NCI-H1048 (cell line): ENCODE data around the gene MLLT10.

Source experiments
- DNase-seq: peaks from one replicate; lab custom pipeline; 2025; lab: John Stamatoyannopoulos, UW

Gene MLLT10

DNA sequence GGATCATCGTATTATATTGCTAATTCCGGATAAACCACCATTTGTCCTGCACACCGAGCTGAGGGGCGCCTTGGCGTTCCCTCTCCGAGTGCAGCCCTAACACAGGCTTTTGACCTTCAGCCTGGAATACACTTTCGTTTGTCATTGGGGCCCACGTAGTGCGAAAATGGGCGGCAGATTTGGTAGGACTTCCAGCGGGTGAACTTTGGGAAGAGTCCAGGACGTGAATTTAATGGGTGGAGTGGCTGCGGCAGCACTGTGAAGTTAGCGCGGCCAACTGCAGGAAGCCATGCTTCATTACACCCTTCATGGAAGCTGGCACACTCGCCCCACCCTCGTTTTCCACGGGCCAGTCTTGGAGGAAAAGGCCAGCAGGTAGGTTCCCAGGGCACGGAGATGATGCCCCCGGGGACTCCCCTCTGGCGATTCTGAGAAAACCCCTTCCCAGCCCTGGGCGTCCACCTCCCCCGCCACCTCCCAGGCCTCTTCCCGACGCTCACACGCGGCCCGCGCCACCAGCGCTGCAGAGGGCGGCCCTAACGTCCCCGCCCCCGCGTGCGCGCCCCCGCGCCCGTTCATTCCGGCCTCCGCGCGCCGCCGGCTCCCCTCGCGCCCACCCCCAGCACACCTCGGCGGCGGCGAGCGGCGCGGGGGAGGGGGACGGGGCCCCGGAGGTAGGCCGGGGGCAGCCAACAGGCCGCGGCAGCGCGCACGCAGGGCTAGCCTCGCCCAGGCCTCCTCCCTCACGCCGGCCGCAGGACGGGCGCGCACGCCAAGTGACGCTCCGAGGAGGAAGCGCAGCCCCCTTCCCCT, at the start of gene MLLT10:
TSS of gene MLLT10 (plus strand) at position 766 of the 813 bp plus-strand sequence. CDS start 413 bp downstream, outside the sequence.
- DNase-seq = peak; percentile 92

DNA sequence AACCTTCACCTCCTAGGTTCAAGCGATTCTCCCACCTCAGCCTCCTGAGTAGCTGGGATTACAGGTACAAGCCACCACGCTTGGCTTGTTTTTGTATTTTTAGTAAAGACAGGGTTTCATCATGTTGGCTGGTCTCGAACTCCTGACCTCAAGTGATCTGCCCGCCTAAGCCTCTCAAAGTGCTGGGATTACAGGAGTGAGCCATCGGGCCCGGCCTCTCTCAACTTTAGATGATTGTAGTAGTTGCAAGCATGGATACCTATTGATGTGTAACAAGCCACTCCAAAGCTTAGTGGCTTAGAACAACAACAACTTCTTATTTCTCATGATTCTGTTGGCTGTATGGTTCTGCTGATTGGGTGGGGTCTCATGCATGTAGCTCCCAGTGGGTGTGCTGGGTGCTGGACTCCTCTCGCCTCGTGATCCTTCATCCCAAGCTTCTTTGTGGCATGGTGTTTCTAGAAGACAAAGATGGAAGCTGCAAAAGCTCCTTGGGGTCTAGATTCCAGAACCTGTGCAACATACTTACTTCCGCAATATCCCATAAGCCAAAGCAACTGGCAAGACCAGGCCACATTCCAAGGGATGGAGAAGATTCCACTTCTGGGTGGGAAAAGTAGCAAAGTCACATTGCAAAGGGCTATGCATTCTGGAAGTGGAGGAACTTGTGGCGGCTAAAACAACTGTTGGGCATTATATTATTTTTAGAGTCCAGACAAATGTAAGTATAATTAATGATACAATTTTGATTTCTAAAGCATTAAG, 46.4 kb upstream of the MLLT10 start:
- DNase-seq = no peak

DNA sequence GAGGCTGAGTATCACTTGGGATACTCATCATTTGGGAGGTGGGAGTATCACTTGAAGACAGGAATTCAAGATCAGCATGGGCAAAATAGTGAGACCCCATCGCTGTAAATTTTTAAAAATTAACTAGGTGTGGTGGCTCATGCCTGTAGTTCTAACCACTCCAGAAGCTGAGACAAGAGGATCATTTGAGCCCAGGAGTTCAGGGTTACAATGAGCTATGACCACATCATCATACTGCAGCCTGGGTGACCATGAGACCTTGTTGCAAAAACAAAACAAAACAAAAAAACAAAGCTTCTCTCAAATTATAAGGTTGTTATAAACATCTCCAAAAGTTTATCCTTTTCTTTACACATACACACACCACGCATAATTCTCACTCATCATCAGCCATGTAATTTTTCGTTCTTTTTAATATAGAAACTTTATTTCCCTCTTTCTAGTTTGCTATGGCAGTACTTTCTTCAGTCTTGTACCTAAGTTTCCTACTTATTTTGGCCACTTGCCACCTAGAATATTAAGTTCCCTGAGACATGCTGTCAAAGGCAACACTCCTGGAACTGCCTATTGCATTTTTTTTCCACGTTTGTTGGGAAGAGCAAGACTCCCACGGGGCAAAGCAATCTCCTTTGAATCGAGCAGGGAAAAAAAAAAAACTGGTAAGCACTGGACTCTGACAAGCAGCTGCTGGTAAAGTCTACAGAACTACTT, 45.6 kb upstream of the MLLT10 start:
- no peak for DNase-seq

DNA sequence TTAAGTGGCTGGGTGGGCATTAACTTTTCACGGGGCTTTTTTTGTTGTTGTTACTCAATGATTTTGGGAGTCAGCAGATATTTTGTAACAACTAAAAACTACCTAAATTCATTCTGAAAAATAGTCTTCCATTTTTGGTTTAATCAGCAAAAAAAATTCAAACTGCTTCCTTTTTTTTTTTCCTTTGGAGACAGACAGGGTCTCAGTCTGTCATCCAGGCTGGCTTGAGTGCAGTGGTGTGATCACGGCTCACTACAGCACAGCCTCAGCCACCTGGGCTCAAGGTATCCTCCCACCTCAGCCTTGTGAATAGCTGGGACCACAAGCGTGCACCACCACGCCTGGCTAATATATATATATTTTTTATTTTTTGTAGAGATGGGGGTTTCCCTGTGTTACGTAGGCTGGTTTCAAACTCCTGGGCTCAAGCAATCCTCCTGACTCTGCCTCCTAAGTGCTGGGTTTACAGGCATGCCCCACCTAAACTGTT, 45.0 kb upstream of the MLLT10 start:
- no peak for DNase-seq

DNA sequence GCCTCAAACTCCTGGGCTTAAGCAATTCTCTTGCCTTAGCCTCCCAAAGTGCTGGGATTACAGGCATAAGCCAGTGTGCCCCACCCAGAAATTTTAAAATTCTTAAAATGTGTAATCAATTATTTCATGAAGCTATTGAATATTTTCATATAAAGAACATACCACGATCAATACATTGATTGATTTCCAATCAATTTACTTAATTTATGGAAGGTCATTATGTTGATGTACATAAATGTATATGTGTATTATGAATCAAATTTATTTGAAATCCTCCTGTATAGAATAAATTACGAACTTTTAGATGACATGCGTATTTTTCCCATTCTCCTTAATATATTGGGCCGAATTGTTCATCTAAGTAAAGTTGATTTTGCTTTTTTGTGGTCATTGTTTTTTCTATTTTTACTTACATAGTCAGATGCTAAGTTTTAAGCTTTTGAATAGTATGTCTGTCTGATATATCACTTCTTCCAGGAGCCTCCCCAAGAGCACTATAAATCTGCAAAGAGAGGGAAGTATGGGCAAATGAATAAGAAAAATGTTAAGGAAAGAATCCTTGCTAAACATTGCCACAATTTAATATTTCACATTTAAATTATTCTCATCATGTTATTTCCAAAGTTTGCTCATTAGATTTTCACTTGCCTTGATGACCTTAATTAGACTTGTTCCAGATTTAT, 43.9 kb upstream of the MLLT10 start:
- no peak for DNase-seq

DNA sequence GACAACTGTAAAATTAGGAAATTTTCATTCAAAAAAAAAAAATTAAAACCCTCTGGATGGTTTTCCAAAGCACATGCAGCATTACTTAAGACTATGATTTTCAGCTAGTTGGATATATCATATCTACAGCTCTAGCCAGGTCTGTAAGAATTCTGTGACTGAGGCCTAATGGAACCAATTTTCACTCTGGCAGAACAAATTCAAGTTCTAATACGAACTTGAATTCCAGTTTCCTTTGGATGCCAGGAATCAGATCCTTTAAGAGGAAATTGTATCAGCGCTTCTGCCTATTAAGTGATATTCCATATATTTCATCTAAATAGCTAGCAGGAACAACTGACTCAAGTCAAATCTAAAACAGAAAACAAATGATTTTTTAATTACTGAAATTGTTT, 43.3 kb upstream of the MLLT10 start:
- no peak for DNase-seq

DNA sequence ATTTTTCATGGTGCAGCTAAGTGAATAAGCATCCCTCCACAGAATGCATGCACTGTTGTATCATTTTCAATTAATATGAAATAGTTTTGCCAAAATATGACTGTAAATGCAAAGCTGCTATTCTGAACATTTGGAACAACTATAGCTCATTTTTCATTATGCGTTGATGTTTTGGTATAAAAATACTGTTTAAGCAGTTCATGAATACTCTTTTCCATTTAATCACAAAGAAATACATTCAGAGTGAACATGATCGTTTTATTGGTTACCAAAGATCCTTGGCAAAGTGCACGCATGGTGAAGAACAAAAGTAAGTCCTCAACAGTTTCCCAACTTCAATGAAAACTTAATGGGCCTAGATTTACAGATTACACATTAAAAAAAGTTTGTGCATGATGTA, 41.6 kb upstream of the MLLT10 start:
- DNase-seq = no peak

DNA sequence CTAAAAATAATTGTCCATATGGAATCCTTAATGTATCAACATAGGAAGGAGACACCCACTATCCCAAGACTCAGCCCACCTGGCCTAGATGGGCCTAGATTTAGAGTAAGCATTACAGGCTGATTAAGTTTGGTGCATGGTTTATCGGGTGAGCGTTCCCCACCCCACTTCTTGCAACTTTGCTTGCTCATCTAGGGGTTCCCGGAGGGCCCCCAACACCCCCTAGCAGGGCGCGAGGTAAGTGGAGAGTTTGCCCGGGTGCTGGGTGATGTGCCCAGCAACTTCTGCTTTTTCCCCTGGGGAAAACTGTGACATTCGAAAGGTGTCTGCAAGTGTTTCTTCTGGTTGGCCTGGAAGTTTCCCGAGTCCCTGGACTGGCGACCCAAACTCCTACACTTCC, 40.2 kb upstream of the MLLT10 start:
- DNase-seq = no peak

DNA sequence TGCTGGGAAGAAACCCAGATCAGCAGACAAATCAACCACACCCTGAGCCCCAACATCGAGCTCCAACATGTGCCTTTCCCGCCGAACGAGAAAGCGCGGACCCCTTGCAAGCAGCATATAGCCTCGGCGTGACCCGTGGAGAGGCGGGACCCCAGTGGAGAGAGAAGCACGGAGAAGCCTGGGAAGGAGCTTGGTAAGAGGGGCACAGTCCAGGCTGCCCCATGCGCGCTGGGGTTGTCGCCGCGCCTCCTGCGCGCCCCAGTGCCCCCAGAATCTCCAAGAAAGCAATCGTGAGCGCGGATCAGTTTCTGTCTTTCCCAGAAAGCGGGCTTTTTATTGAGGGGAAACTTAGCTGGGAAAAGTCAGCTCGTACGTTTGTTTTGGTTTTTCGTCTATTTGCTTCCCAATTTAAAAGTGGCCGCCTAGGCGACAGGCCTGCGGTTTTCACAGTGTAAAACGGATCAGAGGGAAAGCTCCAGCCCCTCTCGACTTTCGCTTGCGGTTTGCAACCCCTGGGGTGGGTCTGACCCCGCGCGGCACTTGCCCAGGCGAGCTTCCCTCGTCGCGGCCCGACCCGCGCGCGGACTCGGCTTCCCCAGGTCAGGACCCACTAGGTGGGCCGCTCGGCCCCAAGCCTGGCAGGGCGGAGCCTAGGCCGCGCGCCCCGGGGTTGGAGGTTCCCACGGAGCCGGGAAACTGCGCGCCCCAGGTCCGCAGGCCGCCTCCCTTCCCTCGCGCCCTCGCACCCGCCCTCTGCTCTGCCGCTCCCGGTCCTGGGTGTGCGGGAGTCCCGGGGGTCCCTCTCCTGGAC, 39.6 kb upstream of the MLLT10 start:
- no peak for DNase-seq

DNA sequence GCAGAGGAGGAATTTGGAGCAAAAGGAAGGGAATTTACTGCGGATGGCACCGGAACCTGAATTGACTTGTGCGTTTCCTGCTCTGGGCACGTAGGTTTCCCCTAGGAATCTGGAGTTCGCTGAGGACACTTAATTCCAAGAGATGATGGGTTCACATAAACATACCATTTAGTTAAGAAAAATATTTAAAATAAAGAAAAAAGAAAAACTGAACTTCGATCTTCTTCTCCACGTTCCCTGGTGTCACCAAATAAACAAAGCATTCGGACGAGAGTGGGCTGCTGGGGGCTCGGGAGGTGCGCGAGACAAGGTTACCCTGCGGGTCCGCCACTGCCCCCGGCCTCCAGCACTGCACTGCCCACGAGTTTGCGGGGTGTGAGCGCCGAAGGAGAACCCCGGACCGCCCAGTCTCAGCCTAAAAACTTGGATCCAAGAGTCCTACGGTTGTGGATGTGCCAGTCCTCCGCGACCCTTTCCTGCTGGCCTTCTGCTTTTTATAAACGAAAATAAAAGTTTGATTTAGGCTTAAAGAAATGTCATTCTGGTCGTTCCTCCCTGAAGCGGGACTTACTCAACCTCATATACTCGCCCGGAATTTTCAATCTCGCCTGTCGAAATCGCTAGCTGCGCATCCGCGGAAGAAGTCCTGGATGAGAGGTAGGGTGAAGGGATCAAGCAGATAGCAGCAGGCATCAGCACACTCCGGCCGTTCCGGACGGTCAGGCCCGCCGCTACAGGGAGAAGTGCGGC, 38.9 kb upstream of the MLLT10 start:
- DNase-seq = no peak

DNA sequence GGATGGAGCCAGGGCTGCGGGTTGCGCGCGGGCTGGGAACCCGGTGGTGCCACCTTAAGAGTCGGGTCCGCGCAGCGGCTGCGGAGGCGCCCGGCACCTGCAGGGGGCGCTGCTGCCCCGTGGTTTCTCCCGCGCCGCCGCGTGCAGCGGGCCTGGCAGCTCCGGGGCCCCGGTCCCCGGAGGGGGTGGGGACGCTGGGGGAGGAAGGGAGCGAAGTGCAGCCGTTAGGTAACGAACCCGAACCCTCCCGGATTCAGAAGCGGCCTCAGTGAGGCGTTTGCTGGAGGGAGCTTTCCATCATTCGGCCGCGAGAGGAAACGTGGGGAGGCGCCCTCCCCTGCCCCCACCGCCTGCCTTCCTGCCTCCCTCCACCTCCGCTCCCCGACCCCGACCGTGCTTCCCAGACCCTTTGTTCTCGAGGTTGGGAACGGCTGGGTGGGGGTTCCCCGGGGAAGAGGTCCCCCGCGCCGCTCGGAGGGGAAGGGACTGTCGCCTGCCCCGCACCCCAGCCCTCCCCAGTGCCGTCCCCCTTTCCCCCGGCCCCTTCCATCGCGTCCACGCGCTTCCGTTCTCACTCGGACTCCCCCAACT, 38.2 kb upstream of the MLLT10 start:
- peak; percentile 45 for DNase-seq

DNA sequence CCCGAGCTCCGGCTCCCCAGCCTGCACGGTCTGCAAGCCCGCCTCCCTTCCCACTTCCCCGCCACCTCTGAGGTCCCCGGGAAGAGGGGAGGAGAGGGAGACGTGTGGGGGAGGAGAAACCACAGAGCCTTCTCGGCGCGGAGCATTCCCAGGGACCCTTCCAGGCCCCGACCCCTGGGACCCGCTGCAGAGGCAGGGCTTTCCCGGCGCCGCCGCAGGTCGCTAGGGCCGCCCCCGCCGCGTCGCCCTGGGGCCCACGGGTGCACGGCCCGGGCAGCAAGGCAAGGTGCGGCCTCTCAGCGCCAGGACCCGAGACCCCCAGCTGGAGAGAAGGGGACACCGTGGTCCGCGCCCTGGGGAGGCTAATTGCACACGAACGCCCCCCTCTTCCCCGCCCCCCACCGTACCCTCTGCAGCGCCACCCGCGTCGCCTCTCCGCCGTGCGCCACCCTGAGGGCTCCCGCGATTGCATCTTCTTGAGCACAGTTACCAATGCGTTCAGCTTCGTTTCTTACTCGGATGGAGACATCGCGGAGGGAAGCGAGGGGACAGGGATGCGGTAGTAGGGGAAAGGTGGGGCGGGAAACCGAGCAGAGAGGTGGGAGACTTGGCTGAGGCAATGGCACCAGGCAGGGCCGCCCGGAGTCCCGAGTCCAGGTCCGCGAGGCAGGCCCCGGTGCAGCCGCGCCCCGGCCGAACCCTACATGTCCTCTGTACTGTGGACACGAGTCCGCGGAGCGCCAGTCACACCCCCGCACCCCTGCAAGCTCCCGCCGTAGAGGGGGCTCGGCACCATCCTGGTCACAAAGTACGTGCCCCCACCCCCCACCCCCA, 37.5 kb upstream of the MLLT10 start:
- DNase-seq = no peak

DNA sequence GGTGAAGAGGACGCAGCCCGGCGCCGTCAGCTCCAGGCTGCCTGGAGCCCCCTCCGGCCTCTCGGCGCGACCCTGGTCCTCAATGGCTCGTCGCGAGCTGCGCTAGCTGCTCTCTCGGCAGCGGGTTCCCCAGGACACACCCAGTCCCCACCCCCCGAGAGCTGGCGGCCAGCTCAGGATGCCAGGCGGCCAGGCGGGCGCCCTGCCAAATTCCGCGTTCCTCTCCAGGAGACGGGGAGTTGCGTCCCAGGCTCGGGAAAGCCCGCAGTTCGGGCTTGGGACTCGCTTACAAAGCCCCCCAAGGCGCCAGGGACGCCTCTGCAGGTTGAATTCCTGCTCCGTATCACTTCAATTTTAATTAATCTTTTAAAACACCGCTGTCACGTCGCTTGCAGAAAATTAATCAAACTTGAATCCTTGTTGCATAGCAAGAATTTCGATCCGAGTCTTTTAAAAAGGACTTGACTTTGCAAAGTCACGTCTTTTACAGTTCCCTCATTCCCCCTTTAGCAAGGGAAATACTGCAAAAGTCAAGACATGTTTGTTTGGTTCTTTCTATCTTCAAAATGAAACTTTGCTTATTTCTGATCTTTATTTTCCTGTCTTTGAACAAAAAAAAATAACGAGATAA, 36.7 kb upstream of the MLLT10 start:
- DNase-seq = peak; percentile 93

DNA sequence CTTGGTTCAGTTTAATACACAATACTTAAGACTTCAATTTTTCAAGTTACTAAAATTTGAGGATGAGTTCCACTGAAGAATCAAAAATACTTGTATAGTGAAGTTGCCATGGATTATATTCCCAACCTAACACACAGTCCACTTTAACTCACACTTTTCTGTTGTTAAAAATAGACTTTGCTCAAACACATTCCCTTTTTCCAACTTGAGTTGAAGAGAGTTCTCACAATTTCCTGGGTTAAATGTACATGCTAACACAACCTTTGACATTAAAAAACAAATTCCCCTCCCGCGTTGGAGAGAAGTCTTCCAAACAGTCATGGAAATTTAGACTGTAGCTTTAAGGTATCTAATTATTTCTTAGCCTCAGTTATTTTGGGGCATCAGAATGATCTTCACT, 35.7 kb upstream of the MLLT10 start:
- DNase-seq = no peak

DNA sequence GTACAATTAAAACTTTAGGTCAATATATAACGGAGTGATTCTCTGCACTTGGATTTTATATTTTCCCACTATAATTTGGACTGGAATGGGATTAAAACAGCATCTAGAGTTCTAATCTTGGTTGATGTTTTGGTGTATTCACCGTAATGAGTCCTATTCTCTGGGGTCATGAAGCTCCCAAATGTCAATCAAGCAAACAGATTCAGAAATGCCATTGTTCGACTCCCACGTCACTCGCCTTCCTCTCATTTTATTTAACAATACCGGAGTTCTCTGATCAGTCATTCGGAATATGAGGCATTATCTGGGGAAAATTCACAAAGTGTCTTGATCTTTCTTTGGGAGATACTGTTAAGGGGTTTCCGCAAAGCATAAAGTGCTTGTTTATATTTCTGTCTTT, 35.0 kb upstream of the MLLT10 start:
- no peak for DNase-seq

DNA sequence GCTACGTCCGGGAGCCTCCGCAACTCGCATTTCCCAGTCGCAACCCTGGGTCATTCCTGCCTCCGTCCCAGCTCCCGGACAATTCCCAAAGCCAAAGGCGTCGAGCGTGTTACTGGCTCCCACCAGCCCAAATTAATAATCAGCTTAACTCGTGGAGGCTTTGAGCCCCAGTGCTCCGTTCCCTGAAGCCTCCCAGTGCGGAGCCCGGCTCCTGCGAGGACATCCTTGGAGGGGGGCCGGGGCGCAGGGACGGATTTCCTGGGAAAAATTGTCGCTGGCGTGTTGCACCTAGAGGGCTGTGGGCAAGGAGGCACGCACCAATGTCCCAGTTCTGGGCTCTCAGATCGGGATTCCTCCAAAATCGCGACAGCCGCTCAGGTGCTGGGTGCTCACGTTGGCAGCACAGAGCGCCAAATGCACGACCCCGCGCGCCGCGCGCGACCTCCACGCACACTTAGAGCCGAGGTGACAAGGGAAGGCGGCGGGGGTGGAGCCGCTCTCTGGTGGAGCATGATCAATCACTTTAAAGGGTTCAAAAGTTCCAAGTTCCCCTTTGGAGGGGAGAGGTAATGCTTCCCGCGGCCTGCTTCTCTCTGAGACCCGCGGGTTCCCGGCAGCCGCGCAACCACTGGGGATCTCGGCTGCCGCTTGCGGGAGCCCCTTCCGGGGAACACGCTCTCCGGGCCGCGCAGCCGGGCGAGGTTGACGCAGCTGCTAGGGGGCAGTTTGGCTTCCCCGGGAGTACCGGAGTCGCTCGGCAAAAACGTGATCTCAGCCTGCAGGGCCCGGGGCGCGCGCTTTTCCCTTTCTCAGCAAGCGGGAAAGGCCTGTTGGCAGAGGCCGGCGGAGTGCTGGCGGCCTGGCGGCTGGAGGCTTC, 34.1 kb upstream of the MLLT10 start:
- no peak for DNase-seq

DNA sequence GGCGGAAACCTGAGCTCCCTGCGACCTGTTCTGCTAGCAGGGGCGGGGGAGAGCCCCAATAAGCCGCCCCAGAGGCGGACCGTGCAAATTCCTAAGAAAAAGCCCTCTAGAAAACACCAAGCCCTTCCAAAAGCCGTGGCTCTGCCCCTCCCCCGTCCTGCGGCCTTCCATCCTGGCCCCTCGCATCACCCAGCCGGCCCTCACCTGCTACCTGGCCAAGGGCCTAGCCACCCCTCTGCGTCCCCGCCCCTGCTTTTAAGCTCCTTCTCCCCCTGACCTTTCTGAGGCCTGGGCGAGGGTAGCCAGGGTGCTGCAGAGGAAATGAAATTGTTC, 33.5 kb upstream of the MLLT10 start:
- no peak for DNase-seq

DNA sequence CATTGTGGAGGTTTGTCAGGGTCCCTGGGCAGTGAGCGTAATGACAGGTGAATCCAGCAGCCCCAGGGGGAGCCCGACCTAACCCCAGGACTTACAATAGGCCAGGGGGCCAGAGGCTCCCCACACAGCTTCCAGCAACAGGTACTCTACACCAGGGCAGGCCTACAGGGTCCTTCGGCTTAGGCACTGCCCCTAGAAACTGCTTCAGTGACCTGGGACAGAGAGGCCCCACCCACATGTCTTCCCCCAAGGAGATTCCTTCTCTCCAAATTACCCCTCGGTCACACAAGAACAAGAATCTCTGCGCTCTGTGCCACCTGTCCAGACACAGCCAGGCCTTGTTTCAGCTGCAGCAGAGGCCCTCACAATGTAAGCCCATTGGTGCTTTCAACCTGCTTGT, 32.9 kb upstream of the MLLT10 start:
- no peak for DNase-seq
